HCT116 (cell line): ENCODE measurements around the gene KLHL22.

Experiments used
- JUND ChIP-seq: IDR thresholded peaks from 2 replicates; pipeline ENCODE4 v1.6.1; 2012
- POLR2A ChIP-seq: IDR thresholded peaks from 2 replicates; pipeline ENCODE4 v1.7.0; 2011; ENCODE audit warnings: borderline replicate concordance; ENCODE audit not compliant: insufficient read depth, insufficient read length; ENCODE audit errors: extremely low read depth
- RAD21 ChIP-seq: IDR thresholded peaks from 2 replicates; pipeline ENCODE4 v1.6.1; 2012; ENCODE audit warnings: low read depth, mild to moderate bottlenecking

DNA sequence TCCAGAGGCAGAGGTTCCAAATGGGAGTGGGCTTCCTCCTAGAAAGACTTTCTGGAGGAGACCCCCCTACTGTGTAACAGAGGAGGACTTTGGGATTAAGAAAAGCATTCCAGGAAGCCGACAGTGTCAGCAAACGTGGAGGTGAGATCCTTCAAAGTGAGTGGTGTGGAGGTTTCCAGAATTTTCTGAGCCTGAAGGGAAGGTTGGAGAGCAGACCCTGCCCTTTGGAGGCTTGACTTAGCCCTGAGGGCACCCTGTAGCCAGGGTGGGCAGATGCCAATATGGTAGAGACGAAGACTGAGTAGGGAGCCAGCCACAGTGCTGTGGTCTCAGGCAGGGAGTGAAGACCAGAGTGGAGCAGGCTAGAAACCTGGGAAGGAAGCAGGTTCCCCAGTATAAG, 1.8 kb upstream of the KLHL22 start:
- no peak for TF ChIP-seq JUND
- no peak for TF ChIP-seq RAD21
- TF ChIP-seq POLR2A, result no peak
